Panc1 (cell line): ENCODE measurements around the gene KASH5. TPM values are rescaled to one million over a fixed set of nuclear protein-coding genes. Genes with fewer than 3 reads are reported as not detected.

Experiments
- ATAC-seq: fragments of 200-7000 bp; cut with Tn5 transposase; 2 replicates; pipeline ENCODE4 v1.9.1; 2020; ENCODE audit warnings: mild to moderate bottlenecking, moderate library complexity
- BruUV-seq: library from RNA; stranded (reverse); fragments of 400-500 nt; replicated peaks from 2 replicates; lab custom pipeline; 2021; lab: Mats Ljungman, UMichigan
- CTCF ChIA-PET: fragments of 300-600 bp; sonication (Branson Sonifier 250); formaldehyde crosslinking; loops from one replicate; lab custom pipeline; 2022; ENCODE audit warnings: antibody characterized with exemption; lab: Charles Lee
- POLR2A ChIA-PET: fragments of 300-600 bp; sonication (Branson Sonifier 250); formaldehyde crosslinking; loops from one replicate; lab custom pipeline; 2022; ENCODE audit warnings: antibody characterized with exemption; lab: Charles Lee
- DNase-seq: peaks from one replicate; pipeline ENCODE4 v3.0.0-alpha.2; 2010; ENCODE audit warnings: low read depth, low spot score
- H3K27ac ChIP-seq: 2 replicates; pipeline ENCODE4 v1.5.1; 2011; ENCODE audit warnings: mild to moderate bottlenecking, low read length, inconsistent platforms
- H3K27me3 ChIP-seq: fragments of 200-500 bp; sonication (Bioruptor generic); 2 replicates; pipeline ENCODE4 v1.6.0; 2014; ENCODE audit warnings: low read length, inconsistent platforms; ENCODE audit not compliant: control insufficient read depth, insufficient read depth
- H3K36me3 ChIP-seq: fragments of 200-500 bp; sonication (Bioruptor generic); 2 replicates; pipeline ENCODE4 v1.5.1; 2014; ENCODE audit warnings: inconsistent platforms, mild to moderate bottlenecking, low read length, moderate library complexity; ENCODE audit not compliant: control insufficient read depth, insufficient read depth
- H3K4me1 ChIP-seq: 2 replicates; pipeline ENCODE4 v1.5.1; 2011; ENCODE audit warnings: inconsistent platforms, mild to moderate bottlenecking, low read length, moderate library complexity; ENCODE audit not compliant: control insufficient read depth, insufficient read depth
- H3K4me3 ChIP-seq, 2 experiments: 2 replicates each; pipeline ENCODE4 v1.5.1; 2011 to 2012; ENCODE audit warnings: low read depth in 2 of 2, low read length in 2 of 2, mild to moderate bottlenecking in 2 of 2, inconsistent platforms in 1 of 2, moderate library complexity in 1 of 2
- H3K9me3 ChIP-seq: fragments of 200-500 bp; sonication (Bioruptor generic); 2 replicates; pipeline ENCODE4 v1.5.1; 2014; ENCODE audit warnings: low read depth, mild to moderate bottlenecking, inconsistent platforms, low read length, moderate library complexity; ENCODE audit not compliant: control insufficient read depth, insufficient read depth
- POLR2AphosphoS5 ChIP-seq: IDR thresholded peaks from 2 replicates; pipeline ENCODE4 v1.6.1; 2012; ENCODE audit warnings: mild to moderate bottlenecking, low read depth, low read length, moderate library complexity
- SIN3A ChIP-seq: IDR thresholded peaks from 2 replicates; pipeline ENCODE4 v1.6.1; 2012; ENCODE audit warnings: low read depth, mild to moderate bottlenecking, low read length, moderate library complexity, borderline replicate concordance; ENCODE audit not compliant: insufficient read depth
- TCF7L2 ChIP-seq: IDR thresholded peaks from 2 replicates; pipeline ENCODE4 v1.6.1; 2011; ENCODE audit warnings: mild to moderate bottlenecking, low read depth, low read length, inconsistent platforms
- in situ Hi-C: cut with HindIII; loops from 2 replicates; pipeline ENCODE4 v1.10.0; 2016; ENCODE audit warnings: low sequenced_read_pairs, low pct_unique_long_range_greater_than_20kb
- intact Hi-C: fragments of 100-400 bp; cut with micrococcal nuclease; formaldehyde crosslinking; loops from one replicate; pipeline ENCODE4 v1.10.0; 2022; ENCODE audit not compliant: unreplicated experiment
- total RNA-seq: library from RNA; stranded (reverse); gene quantifications from one replicate; pipeline ENCODE4 v1.2.1, GENCODE V29; 2021; ENCODE audit not compliant: unreplicated experiment
- TF ChIP-seq, protein P1 (sequence below): fragments of 450-650 bp; IDR thresholded peaks from 2 replicates; pipeline ENCODE4 v1.5.1; 2017; ENCODE audit warnings: mild to moderate bottlenecking
- TF ChIP-seq, protein P2 (sequence below), 2 experiments: IDR thresholded peaks; 2 replicates each; pipeline ENCODE4 v1.6.1; 2011 to 2012; ENCODE audit warnings: low read depth in 2 of 2, control low read depth in 1 of 2, low read length in 1 of 2, mild to moderate bottlenecking in 1 of 2, moderate library complexity in 1 of 2; ENCODE audit not compliant: insufficient read depth in 1 of 2

Gene KASH5
- total RNA-seq, 1 experiment from 2014 or later = not detected

DNA sequence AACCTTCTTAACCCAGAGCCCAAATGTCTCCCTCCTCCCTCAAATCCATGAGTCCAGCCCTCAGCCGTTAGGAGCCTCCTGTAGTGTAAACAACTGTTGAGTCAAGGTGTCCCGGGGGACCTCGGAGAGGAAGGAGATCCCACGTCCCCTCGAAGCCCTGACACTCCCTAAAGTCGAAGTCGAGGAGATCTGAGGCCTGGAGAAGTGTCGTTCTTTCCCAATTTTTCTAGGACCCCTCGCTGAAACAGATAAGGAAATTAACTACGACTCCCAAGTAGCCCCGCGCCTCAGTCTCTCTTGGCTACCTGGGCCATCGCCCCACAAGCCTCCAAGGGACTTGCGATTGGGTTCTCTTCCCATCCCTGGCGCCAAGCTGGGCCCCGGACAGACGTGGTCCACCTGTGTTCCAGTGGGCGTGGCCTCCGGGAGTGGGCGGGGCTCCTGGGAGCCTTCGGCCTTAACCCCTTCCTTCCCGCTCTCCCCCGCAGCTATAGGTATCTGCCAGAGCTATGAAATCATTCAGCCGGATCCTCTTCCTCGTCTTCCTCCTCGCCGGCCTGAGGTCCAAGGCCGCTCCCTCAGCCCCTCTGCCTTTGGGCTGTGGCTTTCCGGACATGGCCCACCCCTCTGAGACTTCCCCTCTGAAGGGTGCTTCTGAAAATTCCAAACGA, 38.0 kb downstream of the KASH5 start:
- Histone ChIP-seq H3K27me3 (peaks cover 7% of the 10 kb centered on the region), H3K27ac (no peak overlapping the region), H3K4me3 (no peak overlapping the region), H3K9me3 (no peaks in the 10 kb centered on the region), H3K36me3 (no peaks in the 10 kb centered on the region), H3K4me1 (peaks cover 3% of the 10 kb centered on the region; the same call in 1 of the 2 replicates)
- no peak for TF ChIP-seq SIN3A
- TF ChIP-seq TCF7L2 = no peak
- no peak for TF ChIP-seq POLR2AphosphoS5
- TF ChIP-seq, protein P1, sequence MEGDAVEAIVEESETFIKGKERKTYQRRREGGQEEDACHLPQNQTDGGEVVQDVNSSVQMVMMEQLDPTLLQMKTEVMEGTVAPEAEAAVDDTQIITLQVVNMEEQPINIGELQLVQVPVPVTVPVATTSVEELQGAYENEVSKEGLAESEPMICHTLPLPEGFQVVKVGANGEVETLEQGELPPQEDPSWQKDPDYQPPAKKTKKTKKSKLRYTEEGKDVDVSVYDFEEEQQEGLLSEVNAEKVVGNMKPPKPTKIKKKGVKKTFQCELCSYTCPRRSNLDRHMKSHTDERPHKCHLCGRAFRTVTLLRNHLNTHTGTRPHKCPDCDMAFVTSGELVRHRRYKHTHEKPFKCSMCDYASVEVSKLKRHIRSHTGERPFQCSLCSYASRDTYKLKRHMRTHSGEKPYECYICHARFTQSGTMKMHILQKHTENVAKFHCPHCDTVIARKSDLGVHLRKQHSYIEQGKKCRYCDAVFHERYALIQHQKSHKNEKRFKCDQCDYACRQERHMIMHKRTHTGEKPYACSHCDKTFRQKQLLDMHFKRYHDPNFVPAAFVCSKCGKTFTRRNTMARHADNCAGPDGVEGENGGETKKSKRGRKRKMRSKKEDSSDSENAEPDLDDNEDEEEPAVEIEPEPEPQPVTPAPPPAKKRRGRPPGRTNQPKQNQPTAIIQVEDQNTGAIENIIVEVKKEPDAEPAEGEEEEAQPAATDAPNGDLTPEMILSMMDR = no peak
- TF ChIP-seq, protein P2, sequence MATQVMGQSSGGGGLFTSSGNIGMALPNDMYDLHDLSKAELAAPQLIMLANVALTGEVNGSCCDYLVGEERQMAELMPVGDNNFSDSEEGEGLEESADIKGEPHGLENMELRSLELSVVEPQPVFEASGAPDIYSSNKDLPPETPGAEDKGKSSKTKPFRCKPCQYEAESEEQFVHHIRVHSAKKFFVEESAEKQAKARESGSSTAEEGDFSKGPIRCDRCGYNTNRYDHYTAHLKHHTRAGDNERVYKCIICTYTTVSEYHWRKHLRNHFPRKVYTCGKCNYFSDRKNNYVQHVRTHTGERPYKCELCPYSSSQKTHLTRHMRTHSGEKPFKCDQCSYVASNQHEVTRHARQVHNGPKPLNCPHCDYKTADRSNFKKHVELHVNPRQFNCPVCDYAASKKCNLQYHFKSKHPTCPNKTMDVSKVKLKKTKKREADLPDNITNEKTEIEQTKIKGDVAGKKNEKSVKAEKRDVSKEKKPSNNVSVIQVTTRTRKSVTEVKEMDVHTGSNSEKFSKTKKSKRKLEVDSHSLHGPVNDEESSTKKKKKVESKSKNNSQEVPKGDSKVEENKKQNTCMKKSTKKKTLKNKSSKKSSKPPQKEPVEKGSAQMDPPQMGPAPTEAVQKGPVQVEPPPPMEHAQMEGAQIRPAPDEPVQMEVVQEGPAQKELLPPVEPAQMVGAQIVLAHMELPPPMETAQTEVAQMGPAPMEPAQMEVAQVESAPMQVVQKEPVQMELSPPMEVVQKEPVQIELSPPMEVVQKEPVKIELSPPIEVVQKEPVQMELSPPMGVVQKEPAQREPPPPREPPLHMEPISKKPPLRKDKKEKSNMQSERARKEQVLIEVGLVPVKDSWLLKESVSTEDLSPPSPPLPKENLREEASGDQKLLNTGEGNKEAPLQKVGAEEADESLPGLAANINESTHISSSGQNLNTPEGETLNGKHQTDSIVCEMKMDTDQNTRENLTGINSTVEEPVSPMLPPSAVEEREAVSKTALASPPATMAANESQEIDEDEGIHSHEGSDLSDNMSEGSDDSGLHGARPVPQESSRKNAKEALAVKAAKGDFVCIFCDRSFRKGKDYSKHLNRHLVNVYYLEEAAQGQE (IDR thresholded peaks at IDR 0.05; ENCODE audit: insufficient read depth in 1 of 2, low read depth in 2 of 2, low read length in 1 of 2) = no peak
- ChIA-PET POLR2A (no interaction called here), CTCF (no interaction called here)
- no peak for ATAC-seq
- BruUV-seq = no TSS peak
- intact Hi-C loops = no loop called here
- no peak for DNase-seq
- in situ Hi-C loops = no loop called here

DNA sequence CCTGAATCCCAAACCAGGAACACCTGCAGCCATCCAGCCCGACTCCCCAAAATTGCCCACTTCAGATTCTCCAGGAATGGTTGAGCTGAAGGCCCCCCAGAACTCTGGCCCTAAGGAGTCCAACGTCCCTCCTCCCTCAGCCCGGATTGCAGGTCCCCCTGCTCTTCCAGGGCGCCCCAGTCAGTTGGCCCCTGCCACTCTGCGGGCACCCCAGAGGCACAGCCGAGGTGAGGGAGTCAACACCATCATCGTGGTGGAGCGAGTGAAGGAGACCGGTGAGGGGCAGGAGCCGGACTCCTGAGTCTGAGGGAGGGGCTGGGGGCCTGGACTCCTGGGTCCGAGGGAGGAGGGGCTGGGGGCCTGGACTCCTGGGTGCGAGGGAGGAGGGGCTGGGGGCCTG, 39.3 kb downstream of the KASH5 start:
- intact Hi-C loops (no loop called here), in situ Hi-C loops (no loop called here)
- TF ChIP-seq SIN3A (no peak), POLR2AphosphoS5 (no peak), TCF7L2 (no peak)
- TF ChIP-seq, protein P1 = no peak
- TF ChIP-seq, protein P2 (IDR thresholded peaks at IDR 0.05; ENCODE audit: insufficient read depth in 1 of 2, low read depth in 2 of 2, low read length in 1 of 2) = no peak
- CTCF ChIA-PET = no interaction called here
- ATAC-seq = no peak
- no peak for DNase-seq
- H3K4me1 ChIP-seq = peaks cover 3% of the 10 kb centered on the region; the same call in 1 of the 2 replicates
- no peaks in the 10 kb centered on the region for H3K9me3 ChIP-seq
- no TSS peak for BruUV-seq
- no peak overlapping the region for H3K27ac ChIP-seq
- no peaks in the 10 kb centered on the region for H3K36me3 ChIP-seq
- no peak overlapping the region for H3K4me3 ChIP-seq
- H3K27me3 ChIP-seq = no peaks in the 10 kb centered on the region; the same call in 1 of the 2 replicates
- POLR2A ChIA-PET = no interaction called here
